ENCODE measurements around the gene STRAP.

DNA sequence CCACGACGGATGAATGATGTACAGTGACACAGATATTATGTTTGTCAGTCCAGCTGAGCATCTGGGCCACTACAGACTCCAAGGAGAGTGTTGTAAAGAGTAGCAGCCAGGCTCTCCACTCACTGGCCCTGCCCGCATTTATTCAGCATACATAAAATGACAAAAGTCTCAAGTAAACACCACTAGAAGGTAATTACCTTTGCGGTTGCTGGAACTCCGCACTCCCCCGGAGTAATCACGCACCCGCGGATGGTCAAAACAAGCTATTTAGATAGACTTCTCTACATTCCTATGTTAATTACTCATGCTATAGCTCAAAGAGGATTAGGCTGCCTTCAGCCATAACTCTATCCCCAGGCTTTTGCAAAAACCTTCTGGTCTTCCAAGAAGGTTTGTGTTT is 18.8 kb upstream of the STRAP start:
- TF ChIP-seq EZH2 (optimal IDR thresholded peaks at IDR 0.05; ENCODE audit: low read depth, low read length) = no peak
- TF ChIP-seq CTCF (IDR thresholded peaks at IDR 0.05; ENCODE audit: low read length) = no peak
- no peak for TF ChIP-seq EZH2phosphoT487 (IDR thresholded peaks at IDR 0.05; ENCODE audit: low read length)
